ENCODE measurements around the gene GNAT3. TPM values are rescaled to one million over a fixed set of nuclear protein-coding genes. Genes with fewer than 3 reads are reported as not detected.

GNAT3 gene
- total RNA-seq, 1 experiment from 2014 or later, result not detected

- no peak overlapping the region for H3K4me3 ChIP-seq (replicated peaks in 1 of 2; ENCODE audit: low read depth in 1 of 2, low read length in 2 of 2)
- BruUV-seq (replicated peaks), result no TSS peak
- ATAC-seq (no peak), DNase-seq (ENCODE audit: low read depth, low spot score) (no peak)
- CTCF ChIA-PET, result no interaction called here
- intact Hi-C loops (cut with micrococcal nuclease), result no loop called here
- no peaks in the 10 kb centered on the region for H3K4me1 ChIP-seq (ENCODE audit: control insufficient read depth in 1 of 2, insufficient read depth in 2 of 2, low read length in 2 of 2)
- no peaks in the 10 kb centered on the region for H3K79me2 ChIP-seq (ENCODE audit: insufficient read depth, low read length)
- no peak for TF ChIP-seq JUND (IDR thresholded peaks at IDR 0.05)
- no peak for TF ChIP-seq TCF7L2 (IDR thresholded peaks at IDR 0.05; ENCODE audit: borderline replicate concordance, extremely low read depth, insufficient read depth, insufficient read length)
- TF ChIP-seq POLR2AphosphoS5 (IDR thresholded peaks at IDR 0.05; ENCODE audit: low read depth, low read length), result no peak
- TF ChIP-seq, protein P1, sequence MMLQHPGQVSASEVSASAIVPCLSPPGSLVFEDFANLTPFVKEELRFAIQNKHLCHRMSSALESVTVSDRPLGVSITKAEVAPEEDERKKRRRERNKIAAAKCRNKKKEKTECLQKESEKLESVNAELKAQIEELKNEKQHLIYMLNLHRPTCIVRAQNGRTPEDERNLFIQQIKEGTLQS (IDR thresholded peaks at IDR 0.05), result no peak
- no peak for TF ChIP-seq ZNF274 (IDR thresholded peaks at IDR 0.05; ENCODE audit: low read depth, low read length)
- no peak for TF ChIP-seq ZBTB33 (IDR thresholded peaks at IDR 0.05; ENCODE audit: extremely low read depth, insufficient replicate concordance, low read length)
- TF ChIP-seq POLR2A (IDR thresholded peaks at IDR 0.05; ENCODE audit: borderline replicate concordance, extremely low read depth, insufficient read depth, insufficient read length), result no peak
- TF ChIP-seq, protein P2, sequence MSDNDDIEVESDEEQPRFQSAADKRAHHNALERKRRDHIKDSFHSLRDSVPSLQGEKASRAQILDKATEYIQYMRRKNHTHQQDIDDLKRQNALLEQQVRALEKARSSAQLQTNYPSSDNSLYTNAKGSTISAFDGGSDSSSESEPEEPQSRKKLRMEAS (IDR thresholded peaks at IDR 0.05), result no peak
- TF ChIP-seq, protein P3, sequence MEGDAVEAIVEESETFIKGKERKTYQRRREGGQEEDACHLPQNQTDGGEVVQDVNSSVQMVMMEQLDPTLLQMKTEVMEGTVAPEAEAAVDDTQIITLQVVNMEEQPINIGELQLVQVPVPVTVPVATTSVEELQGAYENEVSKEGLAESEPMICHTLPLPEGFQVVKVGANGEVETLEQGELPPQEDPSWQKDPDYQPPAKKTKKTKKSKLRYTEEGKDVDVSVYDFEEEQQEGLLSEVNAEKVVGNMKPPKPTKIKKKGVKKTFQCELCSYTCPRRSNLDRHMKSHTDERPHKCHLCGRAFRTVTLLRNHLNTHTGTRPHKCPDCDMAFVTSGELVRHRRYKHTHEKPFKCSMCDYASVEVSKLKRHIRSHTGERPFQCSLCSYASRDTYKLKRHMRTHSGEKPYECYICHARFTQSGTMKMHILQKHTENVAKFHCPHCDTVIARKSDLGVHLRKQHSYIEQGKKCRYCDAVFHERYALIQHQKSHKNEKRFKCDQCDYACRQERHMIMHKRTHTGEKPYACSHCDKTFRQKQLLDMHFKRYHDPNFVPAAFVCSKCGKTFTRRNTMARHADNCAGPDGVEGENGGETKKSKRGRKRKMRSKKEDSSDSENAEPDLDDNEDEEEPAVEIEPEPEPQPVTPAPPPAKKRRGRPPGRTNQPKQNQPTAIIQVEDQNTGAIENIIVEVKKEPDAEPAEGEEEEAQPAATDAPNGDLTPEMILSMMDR (IDR thresholded peaks at IDR 0.05 in 2 of 3, conservative IDR thresholded peaks at IDR 0.05 in 1 of 3; ENCODE audit: borderline replicate concordance in 1 of 3, insufficient read depth in 1 of 3, low read depth in 2 of 3, low read length in 2 of 3), result no peak
- TF ChIP-seq EGR1 (IDR thresholded peaks at IDR 0.05; ENCODE audit: low read depth), result no peak
- no peak for TF ChIP-seq SIN3A (IDR thresholded peaks at IDR 0.05; ENCODE audit: low read depth)
- no peak for TF ChIP-seq EZH2phosphoT487 (IDR thresholded peaks at IDR 0.05; ENCODE audit: borderline replicate concordance)
- TF ChIP-seq CBX3 (IDR thresholded peaks at IDR 0.05; ENCODE audit: low read depth), result no peak
- no peaks in the 10 kb centered on the region for H3K9me2 ChIP-seq (ENCODE audit: insufficient read depth)
- no peaks in the 10 kb centered on the region for H3K9me3 ChIP-seq (ENCODE audit: control insufficient read depth in 1 of 2, insufficient read depth in 1 of 2, low read depth in 1 of 2, low read length in 2 of 2)
- no peaks in the 10 kb centered on the region for H3K36me3 ChIP-seq (ENCODE audit: control insufficient read depth in 1 of 2, insufficient read depth in 2 of 2, low read length in 2 of 2)
- RAD21 ChIA-PET (ENCODE audit: low non-redundant PET in 1 of 2, low total read pairs in 2 of 2, uncharacterized antibody in 2 of 2, unreplicated experiment in 2 of 2), result no interaction called here
- POLR2A ChIA-PET, result no interaction called here
- H2AFZ ChIP-seq (ENCODE audit: low read depth, low read length, poor library complexity, severe bottlenecking), result no peak overlapping the region
- H4K20me1 ChIP-seq (ENCODE audit: insufficient read depth), result no peaks in the 10 kb centered on the region
- no peak overlapping the region for H3K27ac ChIP-seq (ENCODE audit: low read depth, low read length)
- H3K4me2 ChIP-seq (ENCODE audit: low read length), result no peak overlapping the region
- no peak overlapping the region for H3K9ac ChIP-seq (ENCODE audit: low read length)
- no peaks in the 10 kb centered on the region for H3K27me3 ChIP-seq (ENCODE audit: insufficient read depth, low read length)
These were observed 99.0 kb downstream of the GNAT3 start for GRCh38 chr7:80412842-80413241.

All from HCT116 (cell line).